H1 (cell line): Measurements from ENCODE around the gene RASGEF1B. TPM values are rescaled to one million over a fixed set of nuclear protein-coding genes. Genes with fewer than 3 reads are reported as not detected.

Source experiments
- SAP30 ChIP-seq: fragments of 300-600 bp; sonication (generic); IDR thresholded peaks from 2 replicates; pipeline ENCODE4 v1.7.1; 2012; ENCODE audit warnings: low read length, moderate library complexity, mild to moderate bottlenecking, inconsistent platforms; ENCODE audit not compliant: insufficient read depth, insufficient replicate concordance
- TEAD4 ChIP-seq: IDR thresholded peaks from 2 replicates; pipeline ENCODE4 v1.6.1; 2012; ENCODE audit warnings: low read depth, low read length, inconsistent platforms, mixed read lengths
- polyA plus RNA-seq, 7 experiments: library from polyadenylated mRNA; depleted of rRNA in 3 of 7; stranded (reverse) in 5 of 7; unstranded in 2 of 7; fragments of >200 nt in 5 of 7; fragments of 200-250 nt in 2 of 7; gene quantifications; 1 replicate in 5 of 7; 2 replicates in 1 of 7; 4 replicates in 1 of 7; pipeline versions ENCODE4 v1.2.1 to v1.2.3, GENCODE V29; 2011 to 2013; ENCODE audit warnings: missing spikeins in 2 of 7, mixed read lengths in 2 of 7
- total RNA-seq: library from RNA; stranded (reverse); fragmentation: NEBNext Ultra II Directional; extraction: Animal tissue kit (Norgen Biotek cat#: 25700); gene quantifications from 2 replicates; pipeline ENCODE4 v1.2.1, GENCODE V29; 2021

RASGEF1B gene
- total and polyA plus RNA-seq, 2 of the 8 experiments (the other 6 are each of a cell fraction or from before 2014, with no cell fraction given), result 1.6 to 4.7 TPM

DNA sequence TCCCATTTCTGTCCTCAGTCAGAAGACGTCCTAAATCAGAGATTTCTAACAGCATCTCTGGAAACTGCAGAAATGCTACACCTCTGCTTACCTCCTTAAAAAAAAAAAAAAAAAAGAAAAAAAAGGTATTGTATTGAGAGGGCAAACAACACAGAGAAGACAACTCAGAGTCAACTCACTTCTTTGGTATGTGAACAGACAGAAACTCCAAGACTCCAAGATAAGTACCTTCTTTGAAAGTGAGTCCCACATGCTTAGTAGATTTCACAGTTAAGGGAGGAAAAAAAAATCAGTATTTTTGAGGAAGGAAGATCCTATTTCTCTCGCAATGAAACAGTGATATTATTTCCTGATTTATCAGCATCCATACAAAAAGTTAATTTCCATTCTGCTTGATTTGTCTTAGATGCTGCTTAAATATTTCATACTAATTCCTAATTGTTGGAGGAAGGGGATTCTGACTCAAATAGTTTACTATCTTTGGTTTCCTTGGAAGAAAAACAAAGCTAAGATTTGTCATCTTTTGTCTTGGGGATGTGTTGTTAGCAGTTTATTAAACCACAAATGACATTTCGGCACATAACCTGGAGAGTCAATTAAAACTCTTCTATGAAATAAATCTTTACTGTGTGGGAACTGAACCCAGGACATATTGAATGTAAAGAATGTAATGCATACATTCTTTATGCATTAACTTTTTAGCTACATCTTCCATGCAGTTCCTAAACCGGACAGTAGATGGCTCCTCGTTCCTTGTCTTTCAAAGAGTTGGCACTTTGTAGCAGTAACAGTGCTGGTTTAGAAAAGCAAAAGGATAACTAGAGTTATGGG lies 4.7 kb downstream of the RASGEF1B start (continued):
- TF ChIP-seq SAP30 (no peak), TEAD4 (peak; percentile 50)
